Ovary (tissue), 9 donors: ENCODE results near the gene CEP72. TPM values are rescaled to one million over a fixed set of nuclear protein-coding genes. Genes with fewer than 3 reads are reported as not detected.

ENCODE experiments used
- DNase-seq, 5 donors: peaks; one replicate each; pipeline ENCODE4 v3.0.0-alpha.2; 2019 to 2020
- H3K27ac ChIP-seq, 2 donors: fragments of 200-600 bp; one replicate each; pipeline versions ENCODE4 v1.5.1 to v1.8.0; 2019 to 2022
- H3K27me3 ChIP-seq: fragments of 200-600 bp; one replicate; pipeline ENCODE4 v1.8.0; 2022
- H3K36me3 ChIP-seq: fragments of 200-600 bp; sonication (generic); one replicate; pipeline ENCODE4 v1.5.1; 2019
- H3K4me1 ChIP-seq: one replicate; pipeline ENCODE4 v1.8.1; 2013; ENCODE audit warnings: mild to moderate bottlenecking, moderate library complexity; ENCODE audit not compliant: insufficient read depth
- H3K4me3 ChIP-seq: fragments of 200-600 bp; sonication (generic); one replicate; pipeline ENCODE4 v1.5.1; 2017
- H3K9me3 ChIP-seq, 2 donors: fragments of 200-600 bp in 1 of 2; sonication (generic) in 1 of 2; one replicate each; pipeline versions ENCODE4 v1.5.1 to v1.8.1; 2013 to 2019; ENCODE audit warnings: mild to moderate bottlenecking in 1 of 2, moderate library complexity in 1 of 2
- CTCF ChIP-seq, 3 donors: fragments of 450-650 bp in 2 of 3; fragments of 200-600 bp in 1 of 3; IDR thresholded peaks; one replicate each; pipeline versions ENCODE4 v1.5.1 to v1.8.0; 2016 to 2022; ENCODE audit warnings: antibody characterized with exemption in 3 of 3, mild to moderate bottlenecking in 1 of 3
- EP300 ChIP-seq: sonication (generic); formaldehyde crosslinking; IDR thresholded peaks from one replicate; pipeline ENCODE4 v1.6.1; 2017; ENCODE audit warnings: antibody characterized with exemption
- POLR2A ChIP-seq: fragments of 450-650 bp; IDR thresholded peaks from one replicate; pipeline ENCODE4 v1.6.1; 2017; ENCODE audit warnings: antibody characterized with exemption, mild to moderate bottlenecking, moderate library complexity
- WGBS, 3 donors: extraction: QIAGEN DNeasy Blood & Tissue Kit in 1 of 3; methylation state at CpG; one replicate each; pipeline versions ENCODE4 v1.1.5 to v1.1.7; 2013 to 2017; 5-methylcytosine and 5-hydroxymethylcytosine counted together
- intact Hi-C, 4 donors: fragments of 100-400 bp; cut with DNase I; formaldehyde crosslinking; loops; one replicate each; pipeline versions ENCODE4 v1.11.0 to v1.15.1; 2022 to 2023
- polyA plus RNA-seq, 2 donors: library from polyadenylated mRNA; stranded (reverse); fragments of 200-250 nt in 1 of 2; fragments of 350-450 nt in 1 of 2; fragmentation: Illumina TruSeq in 1 of 2; extraction: RNeasy Lipid Tissue Mini Kit (QIAGEN cat#74804) in 1 of 2; gene quantifications; one replicate each; pipeline ENCODE4 v1.2.3, GENCODE V29; 2013 to 2014
- total RNA-seq, 7 donors: library from RNA; depleted of rRNA in 2 of 7; stranded (reverse); fragments of >200 nt in 2 of 7; fragmentation: NEBNext Ultra II Directional in 3 of 7; extraction: Animal tissue kit (Norgen Biotek cat#: 25700) in 3 of 7; gene quantifications; one replicate each; pipeline versions ENCODE4 v1.1.0 to v1.2.4, GENCODE V29; 2016 to 2023
- donor health status: DM: no; HTN: no; CAD: no; lungs with moderate emphysema.
- donor health status: DM: no; HTN: no; CAD: no.
- donor health status: Bipolar disorder and iron deficiency.
- donor health status: DM: yes; HTN: yes; CAD: no.
- donor health status: DM: no; HTN: no; CAD: no.
- donor health status: DM: yes; HTN: yes; CAD: no.

CEP72 gene
- total and polyA plus RNA-seq, 9 donors: 1.6 to 11.2 (median 7.7) TPM

GRCh38 chr5:568061-568781 is 43.9 kb upstream of the CEP72 start:
- H3K4me1 ChIP-seq: no peaks in the 10 kb centered on the region
- TF ChIP-seq EP300 (no peak), POLR2A (no peak), CTCF (IDR thresholded peaks at IDR 0.05) (no peak)
- no peak overlapping the region for H3K27ac ChIP-seq
- no peaks in the 10 kb centered on the region for H3K36me3 ChIP-seq
- 50 to 65% (median 59%) methylated on average over 27 of the region's 27 CpGs for WGBS, 3 donors
- no peak overlapping the region for H3K4me3 ChIP-seq
- intact Hi-C loops: no loop called here
- no peaks in the 10 kb centered on the region for H3K9me3 ChIP-seq
- H3K27me3 ChIP-seq: no peaks in the 10 kb centered on the region
- no peak for DNase-seq

GRCh38 chr5:568809-569208 is 43.3 kb upstream of the CEP72 start:
- Histone ChIP-seq H3K36me3 (no peaks in the 10 kb centered on the region), H3K4me1 (no peaks in the 10 kb centered on the region), H3K4me3 (no peak overlapping the region), H3K9me3 (no peaks in the 10 kb centered on the region), H3K27ac (no peak overlapping the region), H3K27me3 (no peaks in the 10 kb centered on the region)
- intact Hi-C loops: no loop called here
- DNase-seq: no peak
- TF ChIP-seq EP300 (no peak), CTCF (IDR thresholded peaks at IDR 0.05) (no peak), POLR2A (no peak)
- WGBS, 3 donors: 81 to 86% (median 85%) methylated on average over 8 of the region's 8 CpGs

- Histone ChIP-seq H3K9me3 (no peaks in the 10 kb centered on the region), H3K4me1 (no peaks in the 10 kb centered on the region), H3K27me3 (no peaks in the 10 kb centered on the region), H3K36me3 (no peaks in the 10 kb centered on the region), H3K4me3 (no peak overlapping the region), H3K27ac (no peak overlapping the region)
- TF ChIP-seq POLR2A (no peak), CTCF (IDR thresholded peaks at IDR 0.05) (no peak), EP300 (no peak)
- WGBS, 3 donors: 82 to 85% (median 84%) methylated on average over 23 of the region's 23 CpGs
- DNase-seq: no peak
- intact Hi-C loops: no loop called here
These were observed 42.7 kb upstream of the CEP72 start for GRCh38 chr5:569358-569867.

- Histone ChIP-seq H3K4me3 (no peak overlapping the region), H3K9me3 (no peaks in the 10 kb centered on the region), H3K27me3 (no peaks in the 10 kb centered on the region), H3K4me1 (no peaks in the 10 kb centered on the region), H3K36me3 (no peaks in the 10 kb centered on the region), H3K27ac (no peak overlapping the region)
- whole genome bisulfite sequencing, 3 donors: 82 to 88% (median 82%) methylated on average over 21 of the region's 21 CpGs
- DNase-seq: no peak
- TF ChIP-seq EP300 (no peak), POLR2A (no peak), CTCF (IDR thresholded peaks at IDR 0.05) (no peak)
- intact Hi-C loops: no loop called here
These were observed 42.2 kb upstream of the CEP72 start for GRCh38 chr5:569868-570361.
